Measurements from ENCODE around the gene GLCCI1. TPM values are rescaled to one million over a fixed set of nuclear protein-coding genes. Genes with fewer than 3 reads are reported as not detected.

The GLCCI1 gene
- total and polyA plus RNA-seq, 10 of the 15 experiments (the other 5 are each of a cell fraction or from before 2014, with no cell fraction given) = 12.6 to 92.0 (median 27.6) TPM

- no peak overlapping the region for H2AFZ ChIP-seq (ENCODE audit: control insufficient read depth, low read depth, low read length)
- DNase-seq (ENCODE audit: low read depth, low spot score) (no peak), FAIRE-seq (no peak), ATAC-seq (peak; percentile 64)
- no peaks in the 10 kb centered on the region for H4K20me1 ChIP-seq (ENCODE audit: control insufficient read depth, insufficient read depth)
- H3K27ac ChIP-seq (ENCODE audit: control insufficient read depth, insufficient read depth) = peak overlapping the region; percentile 20; the same call in 1 of the 2 replicates
- H3K79me2 ChIP-seq (ENCODE audit: control insufficient read depth, insufficient read depth, low read length) = peaks cover 76% of the 10 kb centered on the region
- no peaks in the 10 kb centered on the region; a peak in 4 of 4 replicates for H3K36me3 ChIP-seq (ENCODE audit: control insufficient read depth in 2 of 2, insufficient read depth in 2 of 2, low read length in 1 of 2)
- POLR2A ChIA-PET = interaction anchor here (1.0 kb wide), 1 partner anchor 31 kb away, joined by 3 read pairs; no protein-coding TSS in a partner anchor
- H3K9ac ChIP-seq (ENCODE audit: control insufficient read depth, insufficient read depth, low read length) = no peak overlapping the region
- SMC1A ChIA-PET (ENCODE audit: uncharacterized antibody, unreplicated experiment) = interaction anchor here (0.6 to 3.5 kb wide), 11 partner anchors 9 to 315 kb away, joined by 3 to 18 read pairs (median 3); no protein-coding TSS in a partner anchor
- no peak for TF ChIP-seq ZZZ3 (IDR thresholded peaks at IDR 0.05; ENCODE audit: control insufficient read depth, insufficient read length, low read depth)
- TF ChIP-seq ESRRA (IDR thresholded peaks at IDR 0.05; ENCODE audit: low read length) = no peak
- no peak for TF ChIP-seq SMAD5 (IDR thresholded peaks at IDR 0.05; ENCODE audit: low read depth)
- TF ChIP-seq, protein P1, sequence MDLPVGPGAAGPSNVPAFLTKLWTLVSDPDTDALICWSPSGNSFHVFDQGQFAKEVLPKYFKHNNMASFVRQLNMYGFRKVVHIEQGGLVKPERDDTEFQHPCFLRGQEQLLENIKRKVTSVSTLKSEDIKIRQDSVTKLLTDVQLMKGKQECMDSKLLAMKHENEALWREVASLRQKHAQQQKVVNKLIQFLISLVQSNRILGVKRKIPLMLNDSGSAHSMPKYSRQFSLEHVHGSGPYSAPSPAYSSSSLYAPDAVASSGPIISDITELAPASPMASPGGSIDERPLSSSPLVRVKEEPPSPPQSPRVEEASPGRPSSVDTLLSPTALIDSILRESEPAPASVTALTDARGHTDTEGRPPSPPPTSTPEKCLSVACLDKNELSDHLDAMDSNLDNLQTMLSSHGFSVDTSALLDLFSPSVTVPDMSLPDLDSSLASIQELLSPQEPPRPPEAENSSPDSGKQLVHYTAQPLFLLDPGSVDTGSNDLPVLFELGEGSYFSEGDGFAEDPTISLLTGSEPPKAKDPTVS (IDR thresholded peaks at IDR 0.05; ENCODE audit: low read depth, low read length) = no peak
- TF ChIP-seq, protein P2, sequence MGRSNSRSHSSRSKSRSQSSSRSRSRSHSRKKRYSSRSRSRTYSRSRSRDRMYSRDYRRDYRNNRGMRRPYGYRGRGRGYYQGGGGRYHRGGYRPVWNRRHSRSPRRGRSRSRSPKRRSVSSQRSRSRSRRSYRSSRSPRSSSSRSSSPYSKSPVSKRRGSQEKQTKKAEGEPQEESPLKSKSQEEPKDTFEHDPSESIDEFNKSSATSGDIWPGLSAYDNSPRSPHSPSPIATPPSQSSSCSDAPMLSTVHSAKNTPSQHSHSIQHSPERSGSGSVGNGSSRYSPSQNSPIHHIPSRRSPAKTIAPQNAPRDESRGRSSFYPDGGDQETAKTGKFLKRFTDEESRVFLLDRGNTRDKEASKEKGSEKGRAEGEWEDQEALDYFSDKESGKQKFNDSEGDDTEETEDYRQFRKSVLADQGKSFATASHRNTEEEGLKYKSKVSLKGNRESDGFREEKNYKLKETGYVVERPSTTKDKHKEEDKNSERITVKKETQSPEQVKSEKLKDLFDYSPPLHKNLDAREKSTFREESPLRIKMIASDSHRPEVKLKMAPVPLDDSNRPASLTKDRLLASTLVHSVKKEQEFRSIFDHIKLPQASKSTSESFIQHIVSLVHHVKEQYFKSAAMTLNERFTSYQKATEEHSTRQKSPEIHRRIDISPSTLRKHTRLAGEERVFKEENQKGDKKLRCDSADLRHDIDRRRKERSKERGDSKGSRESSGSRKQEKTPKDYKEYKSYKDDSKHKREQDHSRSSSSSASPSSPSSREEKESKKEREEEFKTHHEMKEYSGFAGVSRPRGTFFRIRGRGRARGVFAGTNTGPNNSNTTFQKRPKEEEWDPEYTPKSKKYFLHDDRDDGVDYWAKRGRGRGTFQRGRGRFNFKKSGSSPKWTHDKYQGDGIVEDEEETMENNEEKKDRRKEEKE (IDR thresholded peaks at IDR 0.05) = no peak
- no peak for TF ChIP-seq CREM (IDR thresholded peaks at IDR 0.05; ENCODE audit: low read depth)
- TF ChIP-seq PAX8 (IDR thresholded peaks at IDR 0.05) = no peak
- no peak for TF ChIP-seq FOXK2 (IDR thresholded peaks at IDR 0.05)
- TF ChIP-seq SP1 (IDR thresholded peaks at IDR 0.05; ENCODE audit: low read depth, low read length) = no peak
- no peak for TF ChIP-seq SREBF1 (IDR thresholded peaks at IDR 0.05; ENCODE audit: low read length)
- no peak for TF ChIP-seq NR2C2 (IDR thresholded peaks at IDR 0.05; ENCODE audit: borderline replicate concordance, control insufficient read depth, insufficient read length, low read depth)
- no peak for TF ChIP-seq SUZ12 (IDR thresholded peaks at IDR 0.05; ENCODE audit: unreplicated experiment)
- TF ChIP-seq ZNF384 (IDR thresholded peaks at IDR 0.05; ENCODE audit: borderline replicate concordance, low read depth, low read length) = no peak
- TF ChIP-seq MYB (IDR thresholded peaks at IDR 0.05; ENCODE audit: borderline replicate concordance, low read depth, low read length) = no peak
- no peak for TF ChIP-seq CBFB (IDR thresholded peaks at IDR 0.05; ENCODE audit: low read depth)
- TF ChIP-seq, protein P3, sequence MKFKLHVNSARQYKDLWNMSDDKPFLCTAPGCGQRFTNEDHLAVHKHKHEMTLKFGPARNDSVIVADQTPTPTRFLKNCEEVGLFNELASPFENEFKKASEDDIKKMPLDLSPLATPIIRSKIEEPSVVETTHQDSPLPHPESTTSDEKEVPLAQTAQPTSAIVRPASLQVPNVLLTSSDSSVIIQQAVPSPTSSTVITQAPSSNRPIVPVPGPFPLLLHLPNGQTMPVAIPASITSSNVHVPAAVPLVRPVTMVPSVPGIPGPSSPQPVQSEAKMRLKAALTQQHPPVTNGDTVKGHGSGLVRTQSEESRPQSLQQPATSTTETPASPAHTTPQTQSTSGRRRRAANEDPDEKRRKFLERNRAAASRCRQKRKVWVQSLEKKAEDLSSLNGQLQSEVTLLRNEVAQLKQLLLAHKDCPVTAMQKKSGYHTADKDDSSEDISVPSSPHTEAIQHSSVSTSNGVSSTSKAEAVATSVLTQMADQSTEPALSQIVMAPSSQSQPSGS (IDR thresholded peaks at IDR 0.05; ENCODE audit: low read length) = no peak
- TF ChIP-seq SIN3A (IDR thresholded peaks at IDR 0.05; ENCODE audit: low read depth, low read length) = no peak
- TF ChIP-seq TBL1XR1 (IDR thresholded peaks at IDR 0.05; ENCODE audit: low read depth, low read length) = no peak
- TF ChIP-seq ZNF622 (IDR thresholded peaks at IDR 0.05) = no peak
- no peak for TF ChIP-seq TARDBP (IDR thresholded peaks at IDR 0.05; ENCODE audit: borderline replicate concordance)
- H3K4me3 ChIP-seq = no peak overlapping the region
- H3K4me2 ChIP-seq (ENCODE audit: control insufficient read depth, insufficient read depth) = no peak overlapping the region
- BruUV-seq (replicated peaks) = no TSS peak
- RAD21 ChIA-PET (ENCODE audit: unreplicated experiment) = interaction anchor here (1.0 to 1.9 kb wide), 4 partner anchors 19 to 315 kb away, joined by 3 to 5 read pairs (median 4); no protein-coding TSS in a partner anchor
- intact Hi-C loops (cut with micrococcal nuclease; ENCODE audit: unreplicated experiment) (no loop called here), in situ Hi-C loops (cut with MboI) (no loop called here)
- peaks cover 5% of the 10 kb centered on the region; the same call in 1 of the 2 replicates for H3K4me1 ChIP-seq (ENCODE audit: control insufficient read depth, insufficient read depth, low read length)
- CTCF ChIA-PET = interaction anchor here (1.0 to 1.7 kb wide), 4 partner anchors 19 to 315 kb away, joined by 3 to 4 read pairs (median 4); no protein-coding TSS in a partner anchor
- peaks cover 30% of the 10 kb centered on the region for H3K9me3 ChIP-seq (replicated peaks; ENCODE audit: control insufficient read depth, insufficient read depth, low read length)
- no peaks in the 10 kb centered on the region for H3K27me3 ChIP-seq (replicated peaks in 1 of 2; ENCODE audit: control insufficient read depth in 2 of 2, insufficient read depth in 2 of 2, low read length in 1 of 2)
Observed at GRCh38 chr7:7996568-7996967, 28.0 kb downstream of the GLCCI1 start.
